Heart left ventricle (tissue), 16 donors: ENCODE results near the gene ARRDC1. TPM values are rescaled to one million over a fixed set of nuclear protein-coding genes. Genes with fewer than 3 reads are reported as not detected.

ENCODE experiments used
- ATAC-seq, 4 donors: fragments of 200-7000 bp; cut with Tn5 transposase; one replicate each; pipeline ENCODE4 v1.9.1; 2020 to 2022; ENCODE audit warnings: moderate library complexity in 4 of 4, mild to moderate bottlenecking in 3 of 4, moderate number of reproducible peaks in 1 of 4
- DNase-seq, 5 donors: peaks; one replicate each; pipeline ENCODE4 v3.0.0-alpha.2; 2020
- H3K27ac ChIP-seq, 12 donors: fragments of 200-600 bp; sonication (generic) in 4 of 12; one replicate each; pipeline versions ENCODE4 v1.5.0 to v1.8.0; 2016 to 2022; ENCODE audit warnings: mild to moderate bottlenecking in 2 of 12
- H3K27me3 ChIP-seq, 9 donors: fragments of 200-600 bp; sonication (generic) in 2 of 9; one replicate each; pipeline versions ENCODE4 v1.5.1 to v1.8.0; 2016 to 2022; ENCODE audit warnings: mild to moderate bottlenecking in 3 of 9
- H3K36me3 ChIP-seq, 9 donors: fragments of 200-600 bp; sonication (generic) in 2 of 9; one replicate each; pipeline versions ENCODE4 v1.5.0 to v1.8.0; 2018 to 2022; ENCODE audit warnings: mild to moderate bottlenecking in 2 of 9
- H3K4me1 ChIP-seq, 12 donors: fragments of 200-600 bp; sonication (generic) in 4 of 12; one replicate each; pipeline versions ENCODE4 v1.5.0 to v1.8.0; 2016 to 2022; ENCODE audit warnings: mild to moderate bottlenecking in 3 of 12
- H3K4me3 ChIP-seq, 12 donors: fragments of 200-600 bp; sonication (generic) in 4 of 12; one replicate each; pipeline versions ENCODE4 v1.5.0 to v1.8.0; 2017 to 2022; ENCODE audit warnings: mild to moderate bottlenecking in 9 of 12, moderate library complexity in 4 of 12
- H3K9me3 ChIP-seq, 12 donors: fragments of 200-600 bp; sonication (generic) in 4 of 12; one replicate each; pipeline versions ENCODE4 v1.5.0 to v1.8.0; 2016 to 2022; ENCODE audit warnings: mild to moderate bottlenecking in 1 of 12
- POLR2A ChIP-seq, 2 donors: fragments of 450-650 bp; IDR thresholded peaks; one replicate each; pipeline ENCODE4 v1.6.1; 2017; ENCODE audit warnings: antibody characterized with exemption in 2 of 2, mild to moderate bottlenecking in 2 of 2, moderate library complexity in 2 of 2
- WGBS, 4 donors: extraction: QIAGEN DNeasy Blood & Tissue Kit in 2 of 4; methylation state at CpG; one replicate each; pipeline versions ENCODE4 v1.1.5 to v1.1.7; 2013 to 2018; 5-methylcytosine and 5-hydroxymethylcytosine counted together
- intact Hi-C, 10 donors: fragments of 100-400 bp; cut with DNase I; formaldehyde crosslinking; loops; one replicate each; pipeline versions ENCODE4 v1.11.1 to v1.14.2; 2022
- polyA plus RNA-seq, 2 donors: library from polyadenylated mRNA; stranded (reverse); fragments of 200-250 nt; gene quantifications; one replicate each; pipeline ENCODE4 v1.2.3, GENCODE V29; 2013
- total RNA-seq, 9 donors: library from RNA; depleted of rRNA in 2 of 9; stranded (reverse); fragments of >200 nt in 2 of 9; fragmentation: NEBNext Ultra II Directional in 3 of 9; extraction: Animal tissue kit (Norgen Biotek cat#: 25700) in 3 of 9; gene quantifications; one replicate each; pipeline versions ENCODE4 v1.1.0 to v1.2.4, GENCODE V29; 2016 to 2023
- TF ChIP-seq, protein P1 (sequence below), 12 donors: fragments of 200-600 bp; sonication (generic) in 4 of 12; IDR thresholded peaks; one replicate each; pipeline versions ENCODE4 v1.5.0 to v1.8.0; 2018 to 2022; ENCODE audit warnings: antibody characterized with exemption in 12 of 12, mild to moderate bottlenecking in 5 of 12
- donor health status: ischemic (EF 13 %, LVEDD 7.1; RV severe dilation, severe dysfunction).
- donor health status: healthy with polysubstance abuse.
- donor health status: DM: no; HTN: yes; CAD: no.
- donor health status: DM: no; HTN: no; CAD: no.
- donor health status: ischemic (EF 25% LVEDD 6.9; RV normal size, moderate dysfunction).
- donor health status: ischemic (EF 25% LVEDD 5.7; RV mildly dilated, moderate dysfunction).
- donor health status: healthy.
- donor health status: DM: yes; HTN: yes; CAD: no.
- donor health status: ischemic (EF 35%, LVEDD 5.7; RV mildly dilated, moderate dysfunction).
- donor health status: nonischemic (EF 11% LVEDD 7.7; RV severe dilation, severe dysfunction).
- donor health status: DM: yes; HTN: yes; CAD: no.
- donor health status: PGD.
- donor health status: ischemic (EF 29% LVEDD 5.4; RV normal size, mild dysfunction).
- donor health status: nonischemic (EF 23%, LVEDD 6.1; RV moderate dilation, normal function).

The ARRDC1 gene
- total and polyA plus RNA-seq, 11 donors: 14.1 to 43.6 (median 23.2) TPM

DNA sequence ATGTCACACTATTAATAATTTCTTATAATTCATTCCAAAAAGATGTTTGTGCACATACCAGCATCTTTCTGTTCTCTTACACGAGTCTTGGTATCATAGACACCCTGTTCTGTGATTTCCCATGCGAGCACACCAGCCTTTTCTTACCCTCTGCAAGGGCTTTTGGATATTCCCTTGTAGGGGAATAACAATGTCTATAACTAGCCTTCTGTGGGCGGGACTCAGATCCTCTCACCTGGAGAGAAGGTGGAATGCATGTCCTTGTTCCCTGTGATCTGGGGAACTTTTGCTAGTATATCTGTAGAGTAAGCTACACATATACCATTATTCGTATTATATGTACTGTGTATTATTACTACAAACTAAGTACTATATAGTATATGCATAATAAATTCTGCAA lies 58.1 kb downstream of the ARRDC1 start:
- intact Hi-C loops: no loop called here
- peaks cover 0 to 26% (median 15%) of the 10 kb centered on the region in 12 donors for H3K4me1 ChIP-seq
- no peak for ATAC-seq

DNA sequence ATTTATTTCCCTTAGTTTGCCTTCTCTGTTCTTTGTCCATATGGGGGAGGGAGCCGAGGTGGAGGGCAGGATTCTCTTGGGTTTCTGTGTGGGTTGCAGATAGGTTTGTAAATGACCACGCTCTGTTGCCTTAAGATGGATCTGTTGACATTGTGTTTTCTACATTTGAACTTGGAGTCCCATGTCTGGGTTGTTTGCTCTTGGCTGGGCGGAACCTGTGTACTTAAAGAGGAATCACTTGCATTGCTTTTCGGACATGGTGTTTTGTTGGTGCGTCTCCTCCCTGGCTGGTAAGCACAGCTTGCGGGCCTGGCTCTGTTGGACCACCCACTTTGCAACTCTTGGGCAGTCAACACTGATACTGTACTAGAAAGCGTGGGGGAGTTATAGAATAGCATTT lies 59.2 kb downstream of the ARRDC1 start:
- H3K4me3 ChIP-seq: no peak overlapping the region
- H3K36me3 ChIP-seq: peaks cover 0 to 4% (median 0%) of the 10 kb centered on the region in 9 donors
- H3K4me1 ChIP-seq: peaks cover 0 to 26% (median 15%) of the 10 kb centered on the region in 12 donors
- TF ChIP-seq POLR2A (IDR thresholded peaks at IDR 0.05): no peak
- TF ChIP-seq, protein P1, sequence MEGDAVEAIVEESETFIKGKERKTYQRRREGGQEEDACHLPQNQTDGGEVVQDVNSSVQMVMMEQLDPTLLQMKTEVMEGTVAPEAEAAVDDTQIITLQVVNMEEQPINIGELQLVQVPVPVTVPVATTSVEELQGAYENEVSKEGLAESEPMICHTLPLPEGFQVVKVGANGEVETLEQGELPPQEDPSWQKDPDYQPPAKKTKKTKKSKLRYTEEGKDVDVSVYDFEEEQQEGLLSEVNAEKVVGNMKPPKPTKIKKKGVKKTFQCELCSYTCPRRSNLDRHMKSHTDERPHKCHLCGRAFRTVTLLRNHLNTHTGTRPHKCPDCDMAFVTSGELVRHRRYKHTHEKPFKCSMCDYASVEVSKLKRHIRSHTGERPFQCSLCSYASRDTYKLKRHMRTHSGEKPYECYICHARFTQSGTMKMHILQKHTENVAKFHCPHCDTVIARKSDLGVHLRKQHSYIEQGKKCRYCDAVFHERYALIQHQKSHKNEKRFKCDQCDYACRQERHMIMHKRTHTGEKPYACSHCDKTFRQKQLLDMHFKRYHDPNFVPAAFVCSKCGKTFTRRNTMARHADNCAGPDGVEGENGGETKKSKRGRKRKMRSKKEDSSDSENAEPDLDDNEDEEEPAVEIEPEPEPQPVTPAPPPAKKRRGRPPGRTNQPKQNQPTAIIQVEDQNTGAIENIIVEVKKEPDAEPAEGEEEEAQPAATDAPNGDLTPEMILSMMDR (IDR thresholded peaks at IDR 0.05): no peak
- no peaks in the 10 kb centered on the region for H3K9me3 ChIP-seq
- intact Hi-C loops: no loop called here
- H3K27ac ChIP-seq: no peak overlapping the region
- no peak for DNase-seq
- H3K27me3 ChIP-seq: no peaks in the 10 kb centered on the region
- WGBS, 4 donors: 87 to 94% (median 90%) methylated on average over 7 of the region's 7 CpGs
- ATAC-seq: no peak

More for the DNA sequence above, 58.1 kb downstream of the ARRDC1 start:
- Histone ChIP-seq H3K9me3 (no peaks in the 10 kb centered on the region), H3K27me3 (no peaks in the 10 kb centered on the region), H3K27ac (no peak overlapping the region), H3K36me3 (peaks cover 0 to 4% (median 0%) of the 10 kb centered on the region in 9 donors), H3K4me3 (no peak overlapping the region)
- no peak for DNase-seq
- TF ChIP-seq, protein P1 (IDR thresholded peaks at IDR 0.05): no peak
- no peak for TF ChIP-seq POLR2A (IDR thresholded peaks at IDR 0.05)
- WGBS, 4 donors: 94 to 98% (median 95%) methylated on average over 4 of the region's 4 CpGs

Other genes starting within 250 kb of the ARRDC1 start
- gene EXD3, start 182.5 kb upstream of the ARRDC1 start, total RNA-seq: 10 to 100 TPM in 2 of 9 donors, 1 to 10 TPM in 7; 4.1 to 12.9 (median 8.6) TPM
- 10 to 100 TPM in 1 of 2 donors, 1 to 10 TPM in 1; 5.6 to 15.2 TPM for gene EXD3, start 182.5 kb upstream of the ARRDC1 start, polyA plus RNA-seq
- gene NOXA1, start 182.3 kb upstream of the ARRDC1 start, total RNA-seq: 1 to 10 TPM in 8 of 9 donors, under 1 TPM in 1; 0.81 to 5.5 (median 2.7) TPM
- gene NOXA1, start 182.3 kb upstream of the ARRDC1 start, polyA plus RNA-seq: 1 to 10 TPM in 1 of 2 donors, under 1 TPM in 1; 0.44 to 4.1 TPM
- gene ENTPD8, start 164.3 kb upstream of the ARRDC1 start, total RNA-seq: not detected
- not detected for gene ENTPD8, start 164.3 kb upstream of the ARRDC1 start, polyA plus RNA-seq
- 10 to 100 TPM in 8 of 9 donors, 1 to 10 TPM in 1; 7.5 to 21.0 (median 12.6) TPM for gene NSMF, start 146.4 kb upstream of the ARRDC1 start, total RNA-seq
- 10 to 100 TPM; 17.3 to 22.1 TPM for gene NSMF, start 146.4 kb upstream of the ARRDC1 start, polyA plus RNA-seq
- gene PNPLA7, start 55.3 kb upstream of the ARRDC1 start, total RNA-seq: 10 to 100 TPM in 1 of 9 donors, 1 to 10 TPM in 8; 4.4 to 10.1 (median 7.6) TPM
- gene PNPLA7, start 55.3 kb upstream of the ARRDC1 start, polyA plus RNA-seq: 1 to 10 TPM in 1 of 2 donors, under 1 TPM in 1; 0.78 to 8.8 TPM
- gene MRPL41, start 53.8 kb upstream of the ARRDC1 start, total RNA-seq: 100 to 1,000 TPM; 118 to 389 (median 196) TPM
- 100 to 1,000 TPM; 160 to 847 TPM for gene MRPL41, start 53.8 kb upstream of the ARRDC1 start, polyA plus RNA-seq
- 10 to 100 TPM; 12.6 to 22.0 (median 16.7) TPM for gene DPH7, start 26.8 kb upstream of the ARRDC1 start, total RNA-seq
- gene DPH7, start 26.8 kb upstream of the ARRDC1 start, polyA plus RNA-seq: 10 to 100 TPM; 13.1 to 23.7 TPM
- gene ZMYND19, start 15.2 kb upstream of the ARRDC1 start, total RNA-seq: 10 to 100 TPM in 4 of 9 donors, 1 to 10 TPM in 5; 6.8 to 19.9 (median 9.4) TPM
- gene ZMYND19, start 15.2 kb upstream of the ARRDC1 start, polyA plus RNA-seq: 10 to 100 TPM; 12.0 to 20.5 TPM
- 10 to 100 TPM; 27.8 to 55.9 (median 32.0) TPM for gene EHMT1, start 13.3 kb downstream of the ARRDC1 start, total RNA-seq
- gene EHMT1, start 13.3 kb downstream of the ARRDC1 start, polyA plus RNA-seq: 10 to 100 TPM; 24.5 to 27.1 TPM